Liver (tissue), 9 donors: ENCODE measurements around the gene SLC6A2. TPM values are rescaled to one million over a fixed set of nuclear protein-coding genes. Genes with fewer than 3 reads are reported as not detected.

Experiments
- DNase-seq: peaks from one replicate; pipeline ENCODE4 v3.0.0-alpha.2; 2017; ENCODE audit warnings: low spot score
- H3K27ac ChIP-seq, 2 donors: one replicate each; pipeline ENCODE4 v1.7.0; 2013; ENCODE audit warnings: inconsistent platforms in 2 of 2, low read length in 2 of 2, control low read depth in 1 of 2, low read depth in 1 of 2, mild to moderate bottlenecking in 1 of 2
- H3K27me3 ChIP-seq, 4 donors: one replicate each; pipeline versions ENCODE4 v1.6.1 to v1.7.0; 2013; ENCODE audit warnings: low read length in 3 of 4, inconsistent platforms in 1 of 4, mild to moderate bottlenecking in 1 of 4, moderate library complexity in 1 of 4; ENCODE audit not compliant: control insufficient read depth in 4 of 4, insufficient read depth in 4 of 4
- H3K36me3 ChIP-seq, 4 donors: one replicate each; pipeline versions ENCODE4 v1.6.1 to v1.7.0; 2013; ENCODE audit warnings: low read length in 3 of 4, mild to moderate bottlenecking in 3 of 4, low read depth in 1 of 4, moderate library complexity in 1 of 4; ENCODE audit not compliant: control insufficient read depth in 4 of 4, insufficient read depth in 3 of 4
- H3K4me1 ChIP-seq, 4 donors: one replicate each; pipeline versions ENCODE4 v1.6.1 to v1.7.0; 2013; ENCODE audit warnings: low read length in 3 of 4, mild to moderate bottlenecking in 3 of 4, moderate library complexity in 1 of 4; ENCODE audit not compliant: control insufficient read depth in 4 of 4, insufficient read depth in 4 of 4
- H3K4me3 ChIP-seq, 3 donors: one replicate each; pipeline versions ENCODE4 v1.6.1 to v1.7.0; 2013; ENCODE audit warnings: low read length in 3 of 3, control low read depth in 1 of 3, low read depth in 1 of 3, mild to moderate bottlenecking in 1 of 3
- H3K9ac ChIP-seq, 2 donors: one replicate each; pipeline ENCODE4 v1.7.0; 2013; ENCODE audit warnings: low read length in 2 of 2, mild to moderate bottlenecking in 2 of 2, moderate library complexity in 2 of 2, control low read depth in 1 of 2, low read depth in 1 of 2
- H3K9me3 ChIP-seq, 4 donors: one replicate each; pipeline versions ENCODE4 v1.6.1 to v1.7.0; 2013; ENCODE audit warnings: low read length in 3 of 4; ENCODE audit not compliant: control insufficient read depth in 4 of 4
- ATF3 ChIP-seq: IDR thresholded peaks from 2 replicates; pipeline ENCODE4 v1.6.1; 2016; ENCODE audit warnings: antibody characterized with exemption
- EGR1 ChIP-seq, 2 donors: IDR thresholded peaks; 2 replicates each; pipeline ENCODE4 v1.6.1; 2016 to 2018; ENCODE audit warnings: antibody characterized with exemption in 2 of 2, low read depth in 2 of 2
- FOXA2 ChIP-seq: IDR thresholded peaks from 2 replicates; pipeline ENCODE4 v1.6.1; 2016; ENCODE audit warnings: antibody characterized with exemption
- GABPA ChIP-seq, 2 donors: IDR thresholded peaks in 1 of 2; conservative IDR thresholded peaks in 1 of 2; 2 replicates each; pipeline ENCODE4 v1.6.1; 2016; ENCODE audit warnings: antibody characterized with exemption in 2 of 2, mild to moderate bottlenecking in 1 of 2, moderate library complexity in 1 of 2
- HNF4A ChIP-seq, 2 donors: conservative IDR thresholded peaks; 2 replicates each; pipeline ENCODE4 v1.6.1; 2016; ENCODE audit warnings: antibody characterized with exemption in 2 of 2, mild to moderate bottlenecking in 2 of 2
- HNF4G ChIP-seq: IDR thresholded peaks from 2 replicates; pipeline ENCODE4 v1.6.1; 2016; ENCODE audit warnings: antibody characterized with exemption
- JUND ChIP-seq, 2 donors: IDR thresholded peaks; 2 replicates each; pipeline ENCODE4 v1.6.1; 2016; ENCODE audit warnings: antibody characterized with exemption in 2 of 2
- MAX ChIP-seq: IDR thresholded peaks from 2 replicates; pipeline ENCODE4 v1.6.1; 2016; ENCODE audit warnings: antibody characterized with exemption
- NR2F2 ChIP-seq: IDR thresholded peaks from 2 replicates; pipeline ENCODE4 v1.6.1; 2016; ENCODE audit warnings: antibody characterized with exemption
- REST ChIP-seq: IDR thresholded peaks from 2 replicates; pipeline ENCODE4 v1.6.1; 2016; ENCODE audit warnings: antibody characterized with exemption, mild to moderate bottlenecking
- RXRA ChIP-seq, 2 donors: IDR thresholded peaks; 2 replicates each; pipeline ENCODE4 v1.6.1; 2017 to 2018; ENCODE audit warnings: antibody characterized with exemption in 2 of 2, mild to moderate bottlenecking in 1 of 2
- SP1 ChIP-seq: IDR thresholded peaks from 2 replicates; pipeline ENCODE4 v1.6.1; 2018; ENCODE audit warnings: antibody characterized with exemption, mild to moderate bottlenecking
- TAF1 ChIP-seq: conservative IDR thresholded peaks from 2 replicates; pipeline ENCODE4 v1.6.1; 2016; ENCODE audit warnings: antibody characterized with exemption, mild to moderate bottlenecking
- YY1 ChIP-seq: IDR thresholded peaks from 2 replicates; pipeline ENCODE4 v1.6.1; 2016; ENCODE audit warnings: antibody characterized with exemption, mild to moderate bottlenecking
- ZBTB33 ChIP-seq: IDR thresholded peaks from 2 replicates; pipeline ENCODE4 v1.6.1; 2016; ENCODE audit warnings: antibody characterized with exemption
- WGBS: extraction: QIAGEN DNeasy Blood & Tissue Kit; methylation state at CpG from one replicate; pipeline ENCODE4 v1.1.7; 2013; 5-methylcytosine and 5-hydroxymethylcytosine counted together
- polyA plus RNA-seq, 2 donors: library from polyadenylated mRNA; stranded (reverse) in 1 of 2; unstranded in 1 of 2; fragments of 200-250 nt in 1 of 2; fragments of >200 nt in 1 of 2; fragmentation: Nextera tagmentation in 1 of 2; extraction: Ambion mirVana in 1 of 2; gene quantifications; one replicate each; pipeline versions ENCODE4 v1.2.1 to v1.2.3, GENCODE V29; 2013 to 2015
- total RNA-seq, 2 donors: library from RNA; depleted of rRNA; stranded (reverse); fragments of >200 nt; gene quantifications; one replicate each; pipeline ENCODE4 v1.2.3, GENCODE V29; 2014
- donor health status: healthy.
- donor health status: healthy.
- donor health status: healthy.
- donor health status: healthy.
- donor health status: healthy.

SLC6A2 gene
- total and polyA plus RNA-seq, 4 donors: under 0.01 to 0.10 (median 0.07) TPM; not detected in 1

GRCh38 chr16:55647343-55647742 lies 8.4 kb upstream of the SLC6A2 start (continued):
- TF ChIP-seq ATF3 (no peak), HNF4G (no peak)

GRCh38 chr16:55647798-55648197 lies 8.0 kb upstream of the SLC6A2 start:
- TF ChIP-seq GABPA (IDR thresholded peaks at IDR 0.05 in 1 of 2, conservative IDR thresholded peaks at IDR 0.05 in 1 of 2) (no peak), RXRA (IDR thresholded peaks at IDR 0.05) (no peak), ZBTB33 (no peak), FOXA2 (no peak), REST (no peak), YY1 (no peak), MAX (no peak), TAF1 (no peak)
- Histone ChIP-seq H3K36me3 (no peaks in the 10 kb centered on the region), H3K9ac (no peak overlapping the region), H3K4me1 (no peaks in the 10 kb centered on the region), H3K4me3 (no peak overlapping the region), H3K27me3 (peaks cover 0 to 7% (median 0%) of the 10 kb centered on the region in 4 donors), H3K9me3 (no peaks in the 10 kb centered on the region), H3K27ac (no peak overlapping the region)
- DNase-seq: no peak

- 68% methylated on average over 10 of the region's 10 CpGs for WGBS
- no peak for DNase-seq
- Histone ChIP-seq H3K36me3 (no peaks in the 10 kb centered on the region), H3K4me1 (peaks cover 5 to 13% (median 8%) of the 10 kb centered on the region in 4 donors), H3K27me3 (peaks cover 3 to 17% (median 8%) of the 10 kb centered on the region in 4 donors), H3K9me3 (no peaks in the 10 kb centered on the region), H3K9ac (no peak overlapping the region), H3K4me3 (no peak overlapping the region), H3K27ac (no peak overlapping the region)
- TF ChIP-seq JUND (IDR thresholded peaks at IDR 0.05) (no peak), SP1 (no peak), EGR1 (IDR thresholded peaks at IDR 0.05; ENCODE audit: low read depth in 2 of 2) (no peak), HNF4A (conservative IDR thresholded peaks at IDR 0.05) (no peak), NR2F2 (no peak), GABPA (IDR thresholded peaks at IDR 0.05 in 1 of 2, conservative IDR thresholded peaks at IDR 0.05 in 1 of 2) (no peak)
These were observed 3.7 kb upstream of the SLC6A2 start for GRCh38 chr16:55651841-55652824.
